Posterior vena cava (tissue), 2 donors: Measurements from ENCODE around the gene MGAT3. TPM values are rescaled to one million over a fixed set of nuclear protein-coding genes. Genes with fewer than 3 reads are reported as not detected.

Experiments used
- DNase-seq: peaks from one replicate; pipeline ENCODE4 v3.0.0-alpha.2; 2020; ENCODE audit warnings: low spot score
- intact Hi-C, 2 donors: fragments of 100-400 bp; cut with DNase I; formaldehyde crosslinking; loops; one replicate each; pipeline versions ENCODE4 v1.14.1 to v1.14.2; 2022 to 2023
- total RNA-seq, 2 donors: library from RNA; stranded (reverse); fragmentation: NEBNext Ultra II Directional; extraction: Animal tissue kit (Norgen Biotek cat#: 25700); gene quantifications; one replicate each; pipeline ENCODE4 v1.2.1, GENCODE V29; 2021
- donor health status: DM: yes; HTN: yes; CAD: no.
- donor health status: DM: yes; HTN: yes; CAD: no.

MGAT3 gene
- total RNA-seq, 2 donors from 2014 or later = 2.3 to 3.2 TPM

DNA sequence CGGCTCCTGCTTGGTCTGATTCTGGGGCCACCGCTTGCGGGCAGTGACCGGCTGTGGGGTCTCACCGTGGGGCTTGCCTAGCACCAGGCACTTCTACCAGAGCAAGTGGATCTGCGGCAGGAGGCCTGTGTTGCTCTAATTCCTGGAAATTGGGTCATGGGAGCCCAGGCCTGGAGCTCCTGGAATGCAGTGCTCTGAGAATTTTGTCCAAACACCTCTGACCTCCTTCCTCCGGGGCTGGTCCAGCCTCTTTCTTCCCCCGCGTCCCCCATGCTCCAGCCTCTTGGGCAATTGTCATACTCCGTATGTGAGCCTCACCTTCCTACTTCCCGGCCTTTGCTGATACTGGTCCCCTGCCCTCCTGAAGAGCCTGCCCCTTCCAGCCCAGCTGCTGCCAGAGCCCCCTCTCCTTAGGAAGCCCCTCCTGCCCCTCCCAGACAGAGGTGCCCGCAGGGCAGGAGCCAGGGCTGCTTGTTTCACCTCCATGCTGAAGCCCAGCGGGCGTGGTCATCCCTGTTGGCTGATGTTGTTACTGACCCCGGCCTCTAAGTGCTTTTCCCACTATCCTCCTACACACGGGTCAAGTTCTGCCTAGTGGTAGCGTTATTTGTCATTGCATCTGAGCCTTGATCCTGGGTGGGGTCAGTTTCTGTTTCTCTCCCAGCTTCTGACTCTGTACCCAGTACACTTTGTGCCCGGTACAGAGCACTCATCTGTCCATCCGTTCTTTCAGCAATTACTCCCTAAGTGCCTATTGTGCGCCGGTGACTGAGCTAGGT lies 9.6 kb downstream of the MGAT3 start:
- DNase-seq = no peak
- intact Hi-C loops = no loop called here

DNA sequence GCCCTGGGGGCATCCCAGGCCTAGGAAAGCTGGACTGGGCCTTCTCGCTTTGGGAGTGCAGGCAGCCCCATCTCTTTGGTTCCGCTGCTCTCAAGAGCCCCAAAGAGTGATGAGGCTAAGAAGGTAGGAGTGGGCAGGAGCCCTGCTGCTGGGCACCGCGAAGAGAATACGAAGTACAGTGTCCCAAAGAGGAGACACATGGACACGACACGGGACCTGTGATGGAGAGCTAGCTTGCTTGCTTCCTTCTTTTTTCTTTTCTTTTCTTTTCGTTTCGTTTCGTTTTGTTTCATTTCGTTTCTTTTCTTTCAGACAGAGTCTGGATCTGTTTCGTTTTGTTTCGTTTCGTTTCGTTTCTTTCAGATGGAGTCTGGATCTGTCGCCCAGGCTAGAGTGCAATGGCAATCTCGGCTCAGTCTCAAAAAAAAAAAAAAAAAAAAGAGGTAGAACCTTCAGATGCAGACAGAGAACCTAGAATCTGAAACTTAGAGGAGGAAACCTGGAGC lies 10.6 kb downstream of the MGAT3 start:
- DNase-seq = no peak
- intact Hi-C loops = no loop called here

DNA sequence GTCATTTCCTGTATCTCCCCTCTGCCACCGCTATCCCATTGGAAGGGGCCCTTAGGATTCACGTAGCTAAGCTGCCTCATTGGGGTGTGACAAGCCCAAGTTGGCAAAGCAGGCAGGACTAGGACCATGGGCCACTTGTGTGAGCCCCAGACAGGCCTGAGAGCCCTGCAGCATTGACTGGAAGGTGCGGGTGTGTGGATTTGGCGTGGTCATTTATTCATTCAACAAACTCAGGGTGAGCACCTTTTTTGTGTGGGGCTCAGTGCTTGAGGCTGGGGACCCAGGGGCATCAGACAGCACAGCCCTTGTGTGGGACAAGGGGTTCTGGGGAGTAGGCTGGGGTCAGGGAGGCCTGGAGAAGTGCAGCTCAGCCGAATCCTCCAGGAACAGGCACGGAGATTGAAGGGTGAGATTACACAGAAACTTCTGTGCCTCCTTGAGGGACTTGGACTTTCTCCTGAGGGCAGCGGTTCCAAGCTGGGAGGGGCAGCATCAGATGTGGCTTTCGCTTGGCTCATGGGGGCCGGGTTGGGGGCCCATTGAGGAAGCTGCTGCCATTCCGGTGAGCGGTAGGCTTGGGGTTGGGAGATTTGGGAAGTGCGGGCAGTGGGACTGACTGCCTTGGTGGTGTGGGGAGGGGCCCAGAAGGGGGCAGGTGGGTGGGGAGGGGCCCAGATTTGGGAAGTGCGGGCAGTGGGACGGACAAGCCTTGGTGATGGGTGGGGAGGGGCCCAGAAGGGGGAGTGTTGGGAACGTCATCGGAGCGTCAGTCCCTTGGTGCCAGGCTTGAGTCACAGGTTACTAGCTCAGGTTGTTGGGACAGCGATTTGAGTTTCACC lies 11.9 kb downstream of the MGAT3 start:
- intact Hi-C loops = no loop called here

DNA sequence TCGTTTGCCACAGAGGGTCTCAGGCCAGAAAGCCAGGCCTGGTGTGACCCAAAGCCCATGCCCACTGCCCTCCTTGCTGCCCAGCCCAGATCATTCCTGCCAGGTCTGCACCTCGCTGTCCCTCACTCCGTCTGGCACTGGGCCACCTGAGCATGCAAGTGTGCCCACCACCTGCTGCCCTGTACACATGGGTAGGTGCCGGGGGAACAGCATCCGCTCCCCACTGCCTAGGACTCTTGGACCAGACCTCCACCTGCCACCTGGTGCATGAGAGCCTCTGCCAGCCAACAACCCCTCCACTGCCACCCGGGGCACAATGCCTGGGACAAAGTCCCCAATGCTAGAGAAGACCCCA lies 12.5 kb downstream of the MGAT3 start:
- DNase-seq = no peak

More for the DNA sequence above, 11.9 kb downstream of the MGAT3 start:
- no peak for DNase-seq

DNA sequence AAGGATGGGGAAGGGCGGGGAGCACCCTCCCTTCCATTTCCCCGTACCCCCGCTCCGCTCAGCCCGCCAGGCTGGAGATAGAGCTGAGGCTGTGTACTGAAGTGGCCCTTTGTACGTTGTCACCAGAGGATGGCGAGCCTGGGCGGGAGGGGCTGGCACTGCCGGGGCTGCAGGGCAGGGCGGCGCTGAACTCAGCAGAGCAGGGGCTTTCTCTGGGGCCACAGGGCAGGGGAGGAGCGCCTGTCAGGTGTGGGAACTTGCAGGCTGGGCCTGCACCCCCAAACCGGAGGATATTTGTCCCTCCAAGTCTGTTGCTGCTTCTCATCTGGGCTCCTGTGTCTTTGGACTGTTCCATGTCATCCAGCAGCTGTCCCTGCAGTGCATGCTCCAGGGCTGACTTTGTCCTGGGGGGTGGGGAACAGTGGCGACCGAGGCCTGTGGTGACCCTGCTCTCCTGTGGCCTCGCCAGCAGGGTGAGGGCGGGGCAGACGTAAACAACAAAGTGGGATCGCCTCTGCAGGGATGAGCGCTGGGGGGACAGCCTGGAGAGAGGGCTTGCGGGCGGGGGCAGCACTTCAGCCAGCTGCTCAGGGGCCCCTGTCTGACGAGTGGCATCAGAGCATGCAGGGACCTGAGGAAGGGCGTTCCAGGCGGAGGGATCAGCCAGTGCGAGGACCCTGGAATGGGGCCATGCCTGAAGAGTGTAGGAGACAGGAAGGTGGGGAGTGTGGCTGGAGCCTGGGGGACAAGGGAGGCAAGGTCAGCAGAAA lies 13.1 kb downstream of the MGAT3 start:
- DNase-seq = no peak
- intact Hi-C loops = no loop called here

More for the DNA sequence above, 12.5 kb downstream of the MGAT3 start:
- intact Hi-C loops = no loop called here

DNA sequence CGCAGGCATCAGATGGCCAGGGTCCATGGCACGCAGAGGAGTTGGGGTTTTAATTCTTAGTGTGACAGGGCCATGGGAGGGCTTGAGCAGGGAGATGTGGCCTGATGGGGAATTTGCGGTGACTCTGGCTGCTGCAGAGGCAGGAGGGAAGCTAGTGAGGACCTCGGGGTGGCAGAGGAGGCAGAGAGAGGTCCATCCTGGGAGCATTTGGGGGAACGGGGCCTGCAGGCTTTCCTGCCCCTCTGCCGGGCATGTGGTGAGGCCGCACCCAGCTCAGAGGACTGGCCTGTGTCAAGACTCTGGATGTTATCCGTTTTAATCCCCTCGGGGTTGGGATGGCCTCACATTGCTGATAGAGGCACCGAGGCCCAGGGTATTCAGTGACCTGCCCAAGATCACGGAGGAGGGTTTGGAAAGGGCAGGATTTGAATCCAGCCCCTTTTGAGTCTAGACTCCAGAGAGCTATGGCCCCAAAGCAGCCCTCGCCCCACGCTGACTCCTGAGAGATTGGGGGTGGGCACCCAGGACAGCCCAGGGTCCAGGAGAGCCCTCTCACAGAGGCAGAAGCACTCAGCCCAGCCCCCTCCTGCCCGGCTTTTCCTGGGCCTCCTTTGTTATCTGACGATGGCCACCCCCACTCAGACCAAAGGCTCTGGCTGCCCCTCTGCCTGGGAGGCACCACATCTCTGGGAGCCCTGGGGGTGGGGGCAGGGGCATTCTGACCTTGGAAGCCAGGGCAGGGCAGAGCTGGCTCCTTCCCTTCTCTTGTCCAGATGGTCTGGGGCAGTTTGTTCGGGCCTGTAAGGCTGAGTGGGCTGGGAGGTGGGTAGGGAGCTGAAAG lies 13.9 kb downstream of the MGAT3 start:
- intact Hi-C loops = no loop called here

DNA sequence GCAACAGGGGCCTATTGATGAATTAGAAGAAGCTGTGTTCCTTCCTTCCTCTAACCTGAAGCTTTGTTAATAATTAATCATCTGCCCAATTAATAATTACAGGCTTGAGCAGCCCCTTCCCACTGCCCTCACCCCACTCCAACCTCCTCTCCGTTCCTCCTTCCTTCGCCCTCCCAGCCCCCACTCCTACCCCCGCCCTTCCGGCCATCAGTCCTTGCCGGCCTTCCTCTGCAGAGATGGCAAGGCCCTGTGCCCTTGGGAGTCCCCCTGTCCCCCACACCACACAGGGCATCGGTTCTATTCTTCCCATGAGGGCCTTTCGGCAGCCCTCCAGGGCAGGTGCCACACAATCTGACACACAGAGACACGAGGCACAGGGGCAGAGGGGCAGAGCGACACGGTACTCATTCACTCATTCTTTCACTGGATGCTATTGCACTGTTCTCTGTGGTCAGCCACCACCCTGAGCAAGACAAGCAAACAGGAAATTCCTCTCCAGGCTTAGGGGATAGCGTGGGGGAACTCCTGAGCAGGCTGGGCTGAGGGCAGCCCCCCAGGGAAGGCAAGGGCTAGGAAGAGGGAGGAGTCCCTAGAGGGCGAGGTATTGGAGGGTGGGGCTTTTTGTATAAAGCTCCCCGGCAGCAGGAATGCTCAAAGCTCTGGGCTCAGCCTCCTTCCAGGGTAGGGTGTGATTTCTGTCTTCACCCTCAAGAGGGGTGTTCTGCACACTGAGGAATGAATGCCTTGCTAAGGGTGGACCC lies 14.7 kb downstream of the MGAT3 start:
- no peak for DNase-seq
- intact Hi-C loops = no loop called here

More for the DNA sequence above, 13.9 kb downstream of the MGAT3 start:
- DNase-seq = no peak

DNA sequence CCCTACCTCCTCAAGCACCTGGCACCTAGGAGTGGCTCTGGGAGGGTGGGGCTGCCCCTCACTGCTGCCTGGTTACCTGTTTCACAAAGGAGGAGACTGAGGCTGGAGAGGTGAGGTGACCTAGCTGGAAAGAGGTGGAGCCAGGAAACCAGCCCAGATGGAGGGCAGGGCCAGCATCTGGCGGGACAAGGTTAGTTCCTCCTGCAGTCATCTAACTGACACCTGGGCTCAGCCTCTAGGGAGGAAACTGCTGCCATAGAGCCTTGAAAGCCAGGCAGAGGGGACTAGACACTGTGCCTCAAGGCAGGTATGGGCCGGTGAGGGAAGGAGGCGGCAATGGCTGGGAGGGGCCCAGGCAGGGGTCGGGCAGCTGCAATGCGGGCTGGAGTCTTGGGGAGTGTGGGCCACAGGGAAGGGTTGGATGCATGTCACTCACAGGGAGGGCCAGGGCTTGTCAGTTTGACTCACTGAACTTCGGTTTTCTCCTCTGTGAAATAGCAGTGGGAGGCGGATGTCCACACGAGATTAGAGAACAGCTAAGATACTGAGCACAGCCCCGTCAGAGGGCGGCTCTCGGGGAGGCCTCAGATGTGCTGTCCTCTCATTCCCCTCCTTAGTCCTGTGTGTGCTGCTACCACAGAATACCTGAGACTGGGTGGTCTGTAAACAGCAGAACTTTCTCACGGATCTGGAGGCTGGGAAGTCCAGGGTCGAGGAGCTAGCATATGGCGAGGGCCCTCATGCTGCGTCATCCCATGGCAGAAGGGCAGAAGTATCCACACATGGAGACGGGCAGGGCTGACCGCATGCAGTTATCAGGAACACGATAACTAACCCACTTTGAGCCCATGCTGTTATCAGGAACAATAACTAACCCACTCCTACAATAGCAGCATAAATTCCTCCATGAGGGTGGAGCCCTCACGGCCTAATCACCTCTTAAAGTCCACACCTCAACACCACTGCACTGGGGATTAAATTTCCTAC lies 16.1 kb downstream of the MGAT3 start:
- no peak for DNase-seq
- intact Hi-C loops = no loop called here

DNA sequence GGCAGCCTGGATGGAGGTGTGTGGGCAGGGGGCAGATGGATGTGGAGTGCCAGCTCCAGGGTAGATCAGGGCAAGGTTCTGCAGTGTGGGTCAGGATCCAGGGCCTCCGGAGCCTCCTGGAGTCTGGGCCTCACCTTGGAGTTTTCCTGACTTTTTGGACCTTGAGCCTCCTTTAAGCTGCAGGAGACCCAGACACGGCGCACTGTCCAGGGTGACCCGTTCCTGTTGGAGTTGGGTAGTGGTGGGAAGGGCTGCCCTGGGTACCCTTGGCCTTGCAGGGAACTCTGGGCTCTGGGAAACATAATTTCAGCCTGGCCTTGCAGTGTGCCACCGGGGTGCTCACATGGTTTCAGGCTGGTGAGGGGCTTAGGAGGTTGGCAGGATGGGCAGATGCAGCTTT lies 17.0 kb downstream of the MGAT3 start:
- DNase-seq = no peak
- intact Hi-C loops = no loop called here

DNA sequence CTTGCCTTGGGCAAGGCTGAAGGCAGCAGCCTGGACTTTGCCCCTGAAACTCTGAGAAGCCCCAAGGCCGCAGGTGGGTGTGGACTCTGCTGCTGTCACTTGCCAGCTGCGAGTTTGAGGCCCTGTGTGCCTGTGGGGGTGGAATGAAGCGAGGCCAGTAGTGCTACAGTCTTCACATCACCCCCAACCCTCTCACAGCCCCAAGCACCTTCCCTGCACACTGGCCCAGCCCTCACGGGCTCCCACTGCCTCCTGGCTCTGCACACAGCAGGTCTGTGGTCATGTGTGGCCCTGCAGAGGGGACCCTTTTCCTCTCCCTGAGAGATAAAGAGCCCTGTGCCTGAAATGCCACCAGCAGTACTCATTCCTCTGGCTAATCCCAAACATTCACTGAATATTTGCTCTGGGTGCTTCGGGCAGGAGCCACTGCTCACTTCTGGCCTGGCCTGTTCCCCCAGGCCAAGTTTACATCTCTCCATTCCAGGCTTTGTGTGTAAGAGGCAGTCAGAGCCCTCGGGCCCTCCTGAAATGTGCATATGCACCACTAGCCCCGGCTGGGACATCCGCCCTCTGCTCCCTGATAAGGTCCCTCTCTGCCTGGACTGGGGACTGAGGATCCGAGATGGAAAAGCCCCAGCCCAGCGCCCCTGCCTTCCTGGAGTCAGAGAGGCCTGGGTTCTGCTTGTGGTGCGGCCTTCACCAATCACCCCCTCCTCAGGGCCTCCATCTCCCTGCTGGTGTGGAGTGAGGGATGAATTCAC lies 17.7 kb downstream of the MGAT3 start:
- DNase-seq = no peak
- intact Hi-C loops = no loop called here

DNA sequence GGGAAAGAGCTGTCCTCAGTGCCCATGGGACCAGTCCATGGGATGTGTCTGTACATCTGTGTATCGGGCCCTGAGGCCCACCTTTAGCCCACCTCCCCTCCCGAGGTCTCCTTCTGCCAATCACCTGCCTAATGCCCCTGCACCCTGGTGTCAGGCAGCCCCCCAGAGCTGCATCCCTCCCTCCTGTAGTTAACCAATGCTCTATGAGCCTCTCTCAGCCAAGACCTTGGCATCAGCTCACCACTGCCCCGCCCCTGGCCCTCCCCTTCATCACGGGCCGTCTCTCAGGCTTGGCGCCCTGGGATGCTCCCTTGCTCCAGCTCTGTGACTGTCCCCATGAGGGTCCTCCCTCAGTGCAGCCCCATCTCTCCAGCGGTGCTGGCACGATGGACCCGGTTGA lies 18.5 kb downstream of the MGAT3 start:
- intact Hi-C loops = no loop called here
- no peak for DNase-seq

DNA sequence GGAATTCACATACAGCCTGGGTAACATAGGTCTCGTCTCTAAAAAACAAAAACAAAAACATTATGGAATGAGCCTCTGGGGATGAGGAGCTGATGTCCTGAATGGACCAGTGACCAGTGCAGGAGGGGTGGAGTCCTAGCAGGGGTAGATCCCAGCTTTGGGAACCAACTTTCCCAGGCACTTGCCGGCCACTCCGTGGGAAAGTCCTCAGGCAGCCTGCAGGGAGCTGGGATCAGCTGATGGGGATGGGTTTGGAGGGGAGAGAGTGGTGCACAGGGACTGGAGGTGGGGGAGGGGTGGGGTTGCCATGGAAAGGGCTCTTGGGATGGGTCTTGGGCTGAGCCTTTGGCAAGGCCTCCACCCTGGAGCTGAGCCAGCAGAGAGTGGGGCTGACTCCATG lies 19.1 kb downstream of the MGAT3 start:
- no peak for DNase-seq
- intact Hi-C loops = no loop called here

DNA sequence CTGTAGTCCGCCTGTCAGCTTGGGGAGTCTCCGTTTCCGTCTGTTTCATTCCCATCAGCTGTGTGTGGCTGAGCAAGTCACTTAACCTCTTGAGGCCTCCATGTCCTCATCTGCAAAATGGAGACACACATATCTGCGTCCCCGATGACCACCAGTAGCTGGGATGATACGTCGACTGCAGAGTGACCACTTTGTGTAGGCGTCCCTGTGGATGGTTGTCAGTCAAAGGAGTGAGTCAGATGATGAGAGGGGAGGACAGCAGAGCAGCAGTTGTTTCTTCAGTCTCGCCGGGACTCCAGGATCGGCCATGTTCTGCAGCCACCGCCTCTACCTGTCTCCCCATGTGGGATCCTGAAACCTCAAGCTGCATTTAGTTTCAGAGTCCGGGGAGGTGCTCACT lies 19.9 kb downstream of the MGAT3 start:
- intact Hi-C loops = no loop called here

DNA sequence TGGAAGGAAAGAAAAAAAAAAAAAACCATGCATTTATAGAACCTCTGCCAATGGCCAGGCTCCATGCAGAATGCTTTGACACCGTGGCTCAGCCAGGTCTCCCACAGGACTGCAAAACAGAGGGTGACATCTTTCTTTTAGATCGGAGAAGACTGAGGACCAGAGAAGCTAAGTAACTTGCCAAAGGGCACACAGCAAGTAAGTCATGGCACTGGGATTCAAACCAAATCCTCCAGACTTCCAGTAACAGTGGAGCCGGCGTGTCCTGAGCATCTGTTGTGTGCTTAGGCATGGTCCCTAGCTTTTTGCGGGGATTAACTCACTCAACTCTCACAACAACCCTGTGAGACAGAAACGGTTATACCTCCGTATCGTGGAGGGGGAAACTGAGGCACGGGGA lies 20.7 kb downstream of the MGAT3 start:
- no peak for DNase-seq
- intact Hi-C loops = no loop called here

More for the DNA sequence above, 19.9 kb downstream of the MGAT3 start:
- DNase-seq = no peak

DNA sequence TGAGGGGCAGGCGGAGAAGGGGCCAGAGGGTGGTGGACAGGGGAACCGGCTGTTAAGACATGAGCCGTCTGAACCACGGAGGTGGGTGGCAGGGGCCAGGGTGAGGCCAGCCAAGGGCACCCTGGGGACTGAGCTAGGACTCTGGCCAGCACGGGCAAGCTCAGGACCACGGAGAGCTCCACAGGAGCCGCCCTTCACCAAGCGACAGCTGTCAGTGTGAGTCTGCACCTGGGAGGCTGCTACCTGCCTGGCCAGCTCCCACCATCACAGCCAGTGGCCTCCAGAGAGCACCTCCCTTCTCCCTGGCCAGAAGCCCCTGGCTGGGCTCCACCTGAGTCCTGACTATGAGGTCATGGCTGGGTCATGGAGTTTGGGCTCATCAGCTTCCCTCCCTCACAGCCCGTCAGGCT lies 21.6 kb downstream of the MGAT3 start:
- no peak for DNase-seq
- intact Hi-C loops = no loop called here

DNA sequence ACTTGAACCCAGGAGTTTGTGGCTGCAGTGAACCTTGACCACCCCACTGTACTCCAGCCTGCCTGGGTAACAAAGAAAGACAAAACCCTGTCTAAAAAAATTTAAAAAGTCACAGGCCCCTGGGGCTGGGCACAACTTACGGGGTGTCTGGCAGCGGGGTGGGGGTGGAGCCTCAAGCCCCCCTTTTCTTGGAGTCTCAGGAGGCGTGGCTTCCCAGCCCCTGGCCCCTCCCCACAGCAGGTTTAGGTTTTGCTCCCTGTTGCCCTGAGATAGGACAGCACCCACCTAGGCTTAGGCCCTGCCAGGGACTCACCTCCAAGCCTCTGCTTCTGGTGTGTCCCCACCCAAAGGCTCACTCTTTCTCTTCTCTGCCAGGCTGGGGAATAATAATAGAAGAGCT lies 22.4 kb downstream of the MGAT3 start:
- intact Hi-C loops = no loop called here
- DNase-seq = no peak
